ENCODE measurements around the gene NR3C2.

DNA sequence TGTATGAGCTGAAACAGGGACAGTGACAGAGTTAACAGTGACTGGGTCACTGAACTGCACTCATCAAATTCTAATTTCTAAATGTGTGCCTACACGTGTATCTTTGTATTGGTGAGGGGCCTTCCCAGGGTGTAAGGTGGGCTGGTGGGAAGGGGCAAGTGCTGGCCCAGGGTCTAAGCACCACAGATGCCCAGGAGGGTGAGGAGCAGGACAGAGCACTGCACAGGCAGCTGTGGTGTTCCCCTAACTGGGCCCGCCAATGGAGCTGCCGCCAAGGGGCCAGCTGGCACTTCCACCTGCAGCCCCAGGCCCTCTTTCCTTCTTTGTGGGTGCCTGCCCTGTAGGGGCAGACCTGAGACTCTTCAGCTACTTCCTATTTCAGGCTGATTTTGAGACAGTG lies 360.5 kb downstream of the NR3C2 start:
- TF ChIP-seq, protein P1, sequence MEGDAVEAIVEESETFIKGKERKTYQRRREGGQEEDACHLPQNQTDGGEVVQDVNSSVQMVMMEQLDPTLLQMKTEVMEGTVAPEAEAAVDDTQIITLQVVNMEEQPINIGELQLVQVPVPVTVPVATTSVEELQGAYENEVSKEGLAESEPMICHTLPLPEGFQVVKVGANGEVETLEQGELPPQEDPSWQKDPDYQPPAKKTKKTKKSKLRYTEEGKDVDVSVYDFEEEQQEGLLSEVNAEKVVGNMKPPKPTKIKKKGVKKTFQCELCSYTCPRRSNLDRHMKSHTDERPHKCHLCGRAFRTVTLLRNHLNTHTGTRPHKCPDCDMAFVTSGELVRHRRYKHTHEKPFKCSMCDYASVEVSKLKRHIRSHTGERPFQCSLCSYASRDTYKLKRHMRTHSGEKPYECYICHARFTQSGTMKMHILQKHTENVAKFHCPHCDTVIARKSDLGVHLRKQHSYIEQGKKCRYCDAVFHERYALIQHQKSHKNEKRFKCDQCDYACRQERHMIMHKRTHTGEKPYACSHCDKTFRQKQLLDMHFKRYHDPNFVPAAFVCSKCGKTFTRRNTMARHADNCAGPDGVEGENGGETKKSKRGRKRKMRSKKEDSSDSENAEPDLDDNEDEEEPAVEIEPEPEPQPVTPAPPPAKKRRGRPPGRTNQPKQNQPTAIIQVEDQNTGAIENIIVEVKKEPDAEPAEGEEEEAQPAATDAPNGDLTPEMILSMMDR (IDR thresholded peaks at IDR 0.05; ENCODE audit: low read length), result no peak
- no peak for TF ChIP-seq EZH2 (IDR thresholded peaks at IDR 0.05; ENCODE audit: borderline replicate concordance, low read length)

Measured in OCI-LY1 (cell line).